ENCODE data around the gene FTL. TPM values are rescaled to one million over a fixed set of nuclear protein-coding genes. Genes with fewer than 3 reads are reported as not detected.
A peak's percentile ranks its signal among the peaks of the same experiment; 100 is the strongest.

The FTL gene
- total and polyA plus RNA-seq, 5 donors from 2014 or later: 575 to 5,675 (median 4,460) TPM

GRCh38 chr19:48969276-48970138 is 4.4 kb downstream of the FTL start:
- H3K9me3 Mint-ChIP-seq: no peaks in the 10 kb centered on the region
- peak overlapping the region in 2 of 4 donors; percentile 43 to 60 for H3K4me3 Mint-ChIP-seq
- H3K4me1 Mint-ChIP-seq: peaks cover 0 to 37% (median 17%) of the 10 kb centered on the region in 4 donors
- no peak overlapping the region for H3K27ac Mint-ChIP-seq
- no peak for ATAC-seq (ENCODE audit: low read depth in 2 of 2)
- no peak overlapping the region for H3K27ac ChIP-seq (ENCODE audit: insufficient read depth, low read length, poor library complexity, severe bottlenecking)
- H3K4me3 ChIP-seq (ENCODE audit: low read depth, low read length): no peak overlapping the region
- H3K27me3 ChIP-seq (ENCODE audit: control insufficient read depth, insufficient read depth, low read length): no peaks in the 10 kb centered on the region
- H3K9me3 ChIP-seq (ENCODE audit: control insufficient read depth in 2 of 2, low read length in 2 of 2): no peaks in the 10 kb centered on the region
- peaks cover 45% of the 10 kb centered on the region for H3K36me3 ChIP-seq (ENCODE audit: control insufficient read depth, insufficient read depth, low read length)
- H3K36me3 Mint-ChIP-seq: peaks cover 21% of the 10 kb centered on the region
- H3K4me1 ChIP-seq (ENCODE audit: control insufficient read depth, insufficient read depth, low read length, poor library complexity, severe bottlenecking): peaks cover 29% of the 10 kb centered on the region
- no peak for DNase-seq
- H3K27me3 Mint-ChIP-seq: peaks cover 7% of the 10 kb centered on the region

GRCh38 chr19:48970139-48970766 is 5.1 kb downstream of the FTL start:
- peaks cover 45% of the 10 kb centered on the region for H3K36me3 ChIP-seq (ENCODE audit: control insufficient read depth, insufficient read depth, low read length)
- H3K27me3 ChIP-seq (ENCODE audit: control insufficient read depth, insufficient read depth, low read length): no peaks in the 10 kb centered on the region
- Mint-ChIP-seq H3K27ac (no peak overlapping the region), H3K27me3 (peaks cover 6% of the 10 kb centered on the region), H3K4me3 (peak overlapping the region in 2 of 4 donors; percentile 21 to 60), H3K36me3 (peaks cover 21% of the 10 kb centered on the region), H3K4me1 (peaks cover 0 to 30% (median 12%) of the 10 kb centered on the region in 4 donors), H3K9me3 (no peaks in the 10 kb centered on the region)
- H3K4me3 ChIP-seq (ENCODE audit: low read depth, low read length): no peak overlapping the region
- no peak for ATAC-seq (ENCODE audit: low read depth in 2 of 2)
- no peak for DNase-seq
- no peaks in the 10 kb centered on the region for H3K9me3 ChIP-seq (ENCODE audit: control insufficient read depth in 2 of 2, low read length in 2 of 2)
- H3K27ac ChIP-seq (ENCODE audit: insufficient read depth, low read length, poor library complexity, severe bottlenecking): no peak overlapping the region
- H3K4me1 ChIP-seq (ENCODE audit: control insufficient read depth, insufficient read depth, low read length, poor library complexity, severe bottlenecking): peaks cover 22% of the 10 kb centered on the region

GRCh38 chr19:48970923-48971395 is 5.8 kb downstream of the FTL start:
- Mint-ChIP-seq H3K9me3 (no peaks in the 10 kb centered on the region), H3K27me3 (no peaks in the 10 kb centered on the region), H3K27ac (peak overlapping the region in 2 of 3 donors; percentile 31 to 32), H3K4me1 (peaks cover 0 to 23% (median 9%) of the 10 kb centered on the region in 4 donors), H3K4me3 (peak overlapping the region in 2 of 4 donors; percentile 20 to 83), H3K36me3 (peaks cover 19% of the 10 kb centered on the region)
- Histone ChIP-seq H3K36me3 (ENCODE audit: control insufficient read depth, insufficient read depth, low read length) (peaks cover 45% of the 10 kb centered on the region), H3K4me1 (ENCODE audit: control insufficient read depth, insufficient read depth, low read length, poor library complexity, severe bottlenecking) (peaks cover 15% of the 10 kb centered on the region), H3K9me3 (ENCODE audit: control insufficient read depth in 2 of 2, low read length in 2 of 2) (no peaks in the 10 kb centered on the region), H3K27ac (ENCODE audit: insufficient read depth, low read length, poor library complexity, severe bottlenecking) (no peak overlapping the region), H3K4me3 (ENCODE audit: low read depth, low read length) (no peak overlapping the region), H3K27me3 (ENCODE audit: control insufficient read depth, insufficient read depth, low read length) (no peaks in the 10 kb centered on the region)
- DNase-seq (peak; percentile 65 to 82 (median 70)), ATAC-seq (ENCODE audit: low read depth in 2 of 2) (peak; percentile 75 to 80)

- Mint-ChIP-seq H3K4me1 (peaks cover 0 to 6% (median 1%) of the 10 kb centered on the region in 4 donors), H3K9me3 (no peaks in the 10 kb centered on the region), H3K4me3 (no peak overlapping the region), H3K27ac (no peak overlapping the region), H3K27me3 (no peaks in the 10 kb centered on the region), H3K36me3 (peaks cover 19% of the 10 kb centered on the region)
- Histone ChIP-seq H3K4me1 (ENCODE audit: control insufficient read depth, insufficient read depth, low read length, poor library complexity, severe bottlenecking) (no peaks in the 10 kb centered on the region), H3K27me3 (ENCODE audit: control insufficient read depth, insufficient read depth, low read length) (no peaks in the 10 kb centered on the region), H3K9me3 (ENCODE audit: control insufficient read depth in 2 of 2, low read length in 2 of 2) (no peaks in the 10 kb centered on the region), H3K36me3 (ENCODE audit: control insufficient read depth, insufficient read depth, low read length) (peaks cover 20% of the 10 kb centered on the region), H3K4me3 (ENCODE audit: low read depth, low read length) (no peak overlapping the region), H3K27ac (ENCODE audit: insufficient read depth, low read length, poor library complexity, severe bottlenecking) (no peak overlapping the region)
- ATAC-seq (ENCODE audit: low read depth in 2 of 2): peak; percentile 50 to 51
- DNase-seq: peak in 2 of 3 donors; percentile 58 to 62
Measured at GRCh38 chr19:48975947-48976847, 11.1 kb downstream of the FTL start.

- DNase-seq (no peak), ATAC-seq (ENCODE audit: low read depth in 2 of 2) (no peak)
- Mint-ChIP-seq H3K9me3 (no peaks in the 10 kb centered on the region), H3K4me1 (peaks cover 0 to 6% (median 1%) of the 10 kb centered on the region in 4 donors), H3K27me3 (no peaks in the 10 kb centered on the region), H3K27ac (no peak overlapping the region), H3K4me3 (no peak overlapping the region), H3K36me3 (peaks cover 26% of the 10 kb centered on the region)
- H3K4me1 ChIP-seq (ENCODE audit: control insufficient read depth, insufficient read depth, low read length, poor library complexity, severe bottlenecking): no peaks in the 10 kb centered on the region
- no peak overlapping the region for H3K27ac ChIP-seq (ENCODE audit: insufficient read depth, low read length, poor library complexity, severe bottlenecking)
- H3K27me3 ChIP-seq (ENCODE audit: control insufficient read depth, insufficient read depth, low read length): no peaks in the 10 kb centered on the region
- H3K9me3 ChIP-seq (ENCODE audit: control insufficient read depth in 2 of 2, low read length in 2 of 2): no peaks in the 10 kb centered on the region
- H3K36me3 ChIP-seq (ENCODE audit: control insufficient read depth, insufficient read depth, low read length): peaks cover 20% of the 10 kb centered on the region
- H3K4me3 ChIP-seq (ENCODE audit: low read depth, low read length): no peak overlapping the region
Measured at GRCh38 chr19:48977061-48977460, 12.0 kb downstream of the FTL start.

- no peaks in the 10 kb centered on the region for H3K9me3 Mint-ChIP-seq
- H3K27me3 Mint-ChIP-seq: no peaks in the 10 kb centered on the region
Measured at GRCh38 chr19:48982280-48982679, 17.2 kb downstream of the FTL start.

GRCh38 chr19:48985711-48986110 is 20.6 kb downstream of the FTL start:
- Mint-ChIP-seq H3K4me1 (peaks cover 0 to 14% (median 5%) of the 10 kb centered on the region in 4 donors), H3K4me3 (no peak overlapping the region), H3K27ac (no peak overlapping the region), H3K36me3 (peaks cover 34% of the 10 kb centered on the region), H3K9me3 (no peaks in the 10 kb centered on the region), H3K27me3 (no peaks in the 10 kb centered on the region)
- no peak for DNase-seq
- H3K27me3 ChIP-seq (ENCODE audit: control insufficient read depth, insufficient read depth, low read length): no peaks in the 10 kb centered on the region
- H3K4me3 ChIP-seq (ENCODE audit: low read depth, low read length): no peak overlapping the region
- H3K9me3 ChIP-seq (ENCODE audit: control insufficient read depth in 2 of 2, low read length in 2 of 2): no peaks in the 10 kb centered on the region
- peaks cover 12% of the 10 kb centered on the region for H3K36me3 ChIP-seq (ENCODE audit: control insufficient read depth, insufficient read depth, low read length)
- no peaks in the 10 kb centered on the region for H3K4me1 ChIP-seq (ENCODE audit: control insufficient read depth, insufficient read depth, low read length, poor library complexity, severe bottlenecking)
- ATAC-seq (ENCODE audit: low read depth in 2 of 2): no peak
- no peak overlapping the region for H3K27ac ChIP-seq (ENCODE audit: insufficient read depth, low read length, poor library complexity, severe bottlenecking)

More at GRCh38 chr19:48982280-48982679, 17.2 kb downstream of the FTL start:
- no peaks in the 10 kb centered on the region for H3K4me1 ChIP-seq (ENCODE audit: control insufficient read depth, insufficient read depth, low read length, poor library complexity, severe bottlenecking)
- H3K9me3 ChIP-seq (ENCODE audit: control insufficient read depth in 2 of 2, low read length in 2 of 2): no peaks in the 10 kb centered on the region
- no peak overlapping the region for H3K4me3 ChIP-seq (ENCODE audit: low read depth, low read length)
- ATAC-seq (ENCODE audit: low read depth in 2 of 2) (no peak), DNase-seq (no peak)
- no peak overlapping the region for H3K27ac ChIP-seq (ENCODE audit: insufficient read depth, low read length, poor library complexity, severe bottlenecking)
- Mint-ChIP-seq H3K4me3 (peak overlapping the region in 1 of 4 donors; percentile 47), H3K36me3 (peaks cover 25% of the 10 kb centered on the region), H3K4me1 (peaks cover 0 to under 1% (median 0%) of the 10 kb centered on the region in 4 donors), H3K27ac (no peak overlapping the region)
- no peaks in the 10 kb centered on the region for H3K27me3 ChIP-seq (ENCODE audit: control insufficient read depth, insufficient read depth, low read length)
- H3K36me3 ChIP-seq (ENCODE audit: control insufficient read depth, insufficient read depth, low read length): peaks cover 13% of the 10 kb centered on the region

Measured in CD4-positive, CD25-positive, alpha-beta regulatory T cell (primary cell).